NT2/D1 (cell line): ENCODE measurements around the gene RHOU.

Source experiments
- SUZ12 ChIP-seq: IDR thresholded peaks from 2 replicates; pipeline ENCODE4 v1.6.1; 2011; ENCODE audit not compliant: insufficient read length, insufficient read depth; ENCODE audit errors: extremely low read depth
- YY1 ChIP-seq: IDR thresholded peaks from 2 replicates; pipeline ENCODE4 v1.6.1; 2011; ENCODE audit not compliant: insufficient read length, insufficient read depth
- ZNF274 ChIP-seq: IDR thresholded peaks from 2 replicates; pipeline ENCODE4 v1.6.1; 2011; ENCODE audit warnings: mild to moderate bottlenecking, low read depth, low read length

DNA sequence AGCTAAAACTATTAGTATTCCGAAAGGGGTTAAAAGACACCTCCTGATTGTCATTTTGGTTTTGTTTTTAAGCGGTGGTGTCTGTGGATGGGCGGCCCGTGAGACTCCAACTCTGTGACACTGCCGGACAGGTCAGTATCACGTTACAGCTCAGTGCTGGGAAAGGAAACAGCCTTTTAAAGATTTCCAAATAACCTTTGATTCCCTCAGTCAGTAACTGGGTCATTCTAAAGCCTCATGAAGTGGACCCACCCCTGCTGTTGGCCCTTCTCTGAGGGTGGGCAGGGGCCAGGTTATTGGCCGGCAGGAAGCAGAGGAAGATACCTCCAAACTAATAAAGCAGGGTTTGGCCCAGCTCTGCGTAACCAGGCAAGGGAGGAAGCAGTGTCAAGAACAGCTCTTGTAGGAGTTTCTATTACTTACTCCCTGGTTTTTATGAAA lies 2.3 kb downstream of the RHOU start:
- TF ChIP-seq ZNF274 (no peak), YY1 (no peak), SUZ12 (no peak)
